Activated T-cell treated with anti-CD3 and anti-CD28 coated beads for 48 hours (primary cell): ENCODE measurements around the gene HIRIP3.
"Not testable (repeated sequence)": the region's sequence is repeated elsewhere in the genome, so short reads cannot be mapped to it uniquely, and the experiment has no call there.

Source experiments
- DNase-seq: peaks from one replicate; pipeline ENCODE4 v3.0.0-alpha.2; 2020; ENCODE audit warnings: low read depth

HIRIP3 gene

DNA sequence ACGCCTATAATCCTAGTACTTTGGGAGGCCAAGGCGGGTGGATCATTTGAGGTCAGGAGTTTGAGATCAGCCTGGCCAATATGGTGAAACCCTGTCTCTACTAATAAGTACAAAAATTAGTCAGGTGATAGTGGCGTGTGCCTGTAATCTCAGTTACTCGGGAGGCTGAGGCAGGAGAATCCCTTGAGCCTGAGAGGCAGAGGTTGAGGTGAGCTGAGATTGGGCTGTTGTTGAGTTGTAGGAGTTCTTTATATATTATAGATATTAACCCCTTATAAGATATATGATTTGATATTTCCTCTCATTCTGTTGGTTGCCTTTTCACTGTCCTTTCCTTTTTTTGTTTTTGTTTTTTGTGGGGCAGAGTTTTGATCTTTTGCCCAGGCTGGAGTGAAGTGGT lies 35.6 kb downstream of the HIRIP3 start:
- DNase-seq = not testable (repeated sequence)

DNA sequence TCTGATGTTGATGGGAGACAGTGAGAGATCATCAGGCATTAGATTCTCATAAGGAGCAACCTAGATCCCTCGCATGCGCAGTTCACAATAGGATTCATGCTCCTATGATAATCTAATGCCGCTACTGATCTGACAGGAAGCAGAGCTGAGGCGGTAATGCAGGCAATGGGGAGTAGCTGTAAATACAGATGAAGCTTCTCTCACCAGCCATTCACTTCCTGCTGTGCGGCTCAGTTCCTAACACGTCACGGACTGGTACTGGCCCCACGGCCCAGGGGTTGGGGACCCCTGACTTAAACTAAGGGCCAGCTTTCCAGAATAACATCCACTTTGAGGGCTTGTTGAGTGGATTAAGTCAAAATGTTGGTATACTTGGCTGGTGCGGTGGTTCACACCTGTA lies 36.1 kb downstream of the HIRIP3 start:
- no peak for DNase-seq

DNA sequence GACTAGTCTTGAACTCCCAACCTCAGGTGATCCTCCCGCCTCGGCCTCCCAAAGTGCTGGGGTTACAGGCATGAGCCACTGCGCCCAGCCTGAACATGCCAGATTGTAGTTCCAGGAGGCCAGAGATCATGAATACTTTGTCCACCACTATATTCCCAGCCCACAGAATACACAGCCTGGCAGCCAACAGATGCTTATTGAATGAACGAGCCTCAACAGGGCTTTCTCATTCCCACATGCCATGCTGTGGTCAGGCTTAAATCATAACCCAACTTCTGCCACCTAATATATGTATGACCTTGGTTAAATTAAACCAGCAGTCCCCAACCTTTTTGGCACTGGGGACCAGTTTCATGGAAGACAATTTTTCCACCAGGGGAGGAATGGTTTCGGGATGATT lies 36.7 kb downstream of the HIRIP3 start:
- no peak for DNase-seq

DNA sequence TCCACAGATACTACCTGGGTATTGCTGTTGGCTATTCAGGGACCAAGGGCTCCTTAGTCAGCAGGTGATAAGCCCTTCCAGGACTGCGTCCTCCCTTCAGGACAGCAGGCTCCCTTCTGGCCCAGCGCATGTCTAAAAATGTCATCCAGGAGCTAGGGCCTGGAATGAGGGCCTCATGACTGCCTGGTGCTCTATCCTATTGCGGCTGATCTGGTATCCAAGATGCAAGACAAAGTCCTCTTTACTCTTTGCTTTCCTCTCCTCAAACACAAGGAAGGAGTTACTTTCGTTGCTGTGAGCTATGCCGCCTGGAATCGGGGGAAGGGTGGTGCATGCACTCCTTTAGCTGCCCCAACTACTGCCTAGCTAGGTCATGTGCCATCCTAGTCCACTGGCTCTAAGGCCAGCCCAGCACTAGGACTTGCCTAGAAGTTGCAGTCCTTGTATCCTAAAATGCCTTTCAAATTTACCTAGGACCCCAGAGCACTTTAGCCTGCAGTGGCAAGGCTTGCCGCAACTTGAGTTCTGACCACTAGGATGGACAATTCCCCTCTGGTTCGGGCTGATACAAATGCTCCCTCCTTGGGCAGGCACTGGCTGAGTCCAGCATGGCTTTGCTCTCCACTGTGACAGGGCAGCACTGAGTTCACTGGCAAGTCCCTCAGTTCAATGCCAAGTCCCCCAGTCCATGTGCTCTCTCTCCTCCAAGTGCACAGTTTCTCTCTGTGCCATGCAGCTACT lies 43.6 kb downstream of the HIRIP3 start:
- DNase-seq = no peak

DNA sequence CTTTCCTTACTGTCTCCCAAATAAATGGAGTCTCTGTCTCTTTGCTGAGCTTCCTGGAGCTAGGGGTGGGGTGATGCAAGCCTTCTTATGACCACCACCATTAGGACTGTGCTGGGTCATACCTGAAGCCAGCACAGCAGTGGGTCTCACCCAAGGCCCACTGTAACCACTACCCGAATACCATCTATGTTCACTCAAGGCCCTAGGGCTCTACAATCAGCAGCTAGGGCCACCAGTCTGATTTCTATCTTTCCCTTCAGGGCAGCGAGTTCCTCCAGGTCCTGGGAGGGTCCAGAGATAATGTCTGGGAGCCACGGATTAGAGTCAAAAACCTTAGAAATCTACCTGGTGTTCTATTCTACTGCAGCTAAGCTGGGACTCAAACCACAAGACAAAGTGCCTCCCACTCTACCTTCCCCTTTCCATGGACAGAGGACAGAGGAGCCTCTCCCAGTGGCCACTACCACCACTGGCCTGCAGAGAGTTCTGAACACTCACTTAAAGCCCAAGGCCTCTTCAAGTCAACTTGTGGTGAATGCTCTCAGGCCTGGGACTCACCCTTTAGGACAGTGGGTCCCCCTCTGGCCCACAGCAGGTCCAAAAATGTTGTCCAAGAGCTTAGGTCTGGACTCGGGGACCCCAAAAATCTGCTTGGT lies 44.5 kb downstream of the HIRIP3 start:
- no peak for DNase-seq

DNA sequence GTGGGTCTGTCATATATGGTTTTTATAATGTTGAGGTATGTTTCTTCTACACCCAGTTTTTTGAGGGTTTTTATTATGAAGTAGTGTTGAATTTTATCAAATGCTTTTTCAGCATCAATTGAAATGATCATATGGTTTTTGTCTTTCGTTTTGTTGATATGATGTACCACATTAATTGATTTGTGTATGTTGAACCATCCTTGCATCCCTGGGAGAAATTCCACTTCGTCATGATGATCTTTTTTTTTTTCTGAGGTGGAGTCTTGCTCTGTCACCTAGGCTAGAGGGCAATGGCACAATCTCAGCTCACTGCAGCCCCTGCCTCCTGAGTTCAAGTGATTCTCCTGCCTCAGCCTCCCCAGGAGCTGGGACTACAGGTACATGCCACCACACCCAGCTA lies 47.5 kb downstream of the HIRIP3 start:
- DNase-seq = no peak

DNA sequence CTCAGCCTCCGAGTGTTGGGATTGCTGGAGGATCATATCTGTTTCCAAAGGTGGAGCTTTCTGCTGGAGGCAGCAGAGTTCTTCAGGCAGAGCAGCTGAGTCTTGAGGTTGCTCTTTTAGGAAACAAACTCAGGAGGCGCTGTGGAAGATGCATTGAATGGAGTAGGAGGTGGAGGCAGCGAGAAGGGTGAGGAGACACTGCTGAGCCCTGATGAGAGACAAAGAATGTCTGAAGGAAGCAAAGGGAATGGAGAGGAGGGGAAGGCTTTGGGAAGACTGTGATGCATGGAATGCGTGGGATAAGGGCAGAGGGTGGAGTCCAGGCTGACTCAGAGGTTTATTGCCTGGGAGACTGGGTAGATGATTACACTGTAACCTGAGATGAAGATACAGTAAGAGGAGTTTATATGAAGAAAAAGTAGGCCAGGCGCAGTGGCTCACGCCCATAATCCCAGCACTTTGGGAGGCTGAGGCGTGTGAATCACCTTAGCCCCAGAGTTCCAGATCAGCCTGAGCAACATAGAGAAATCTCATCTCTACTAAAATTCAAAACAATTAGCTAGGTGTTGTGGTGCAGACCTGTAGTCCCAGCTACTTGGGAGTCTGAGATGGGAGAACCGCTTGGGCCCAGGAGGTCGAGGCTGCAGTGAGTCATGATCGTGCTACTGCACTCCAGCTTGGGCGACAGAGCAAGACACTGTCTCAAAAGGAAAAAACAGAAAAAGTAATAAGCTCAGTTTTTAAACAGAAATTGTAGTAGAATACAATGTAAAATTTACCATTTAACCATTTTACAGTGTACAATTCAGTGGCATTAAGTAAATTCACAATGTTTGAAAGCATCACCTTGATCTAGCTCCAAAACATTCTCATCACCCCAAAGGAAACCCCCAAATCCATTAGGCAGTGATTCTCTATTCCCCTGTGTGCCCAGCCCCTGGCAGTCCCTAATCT lies 51.3 kb downstream of the HIRIP3 start:
- DNase-seq = no peak
